HG03025 (cell line): ENCODE data around the gene MTG2.

Source experiments
- ATAC-seq: cut with Tn5 transposase; IDR thresholded peaks from one replicate; pipeline ENCODE4 v1.9.1; 2021; ENCODE audit warnings: mild to moderate bottlenecking, moderate library complexity; ENCODE audit not compliant: unreplicated experiment, low FRiP score

MTG2 gene

GRCh38 chr20:62179162-62179504 lies 3.7 kb upstream of the MTG2 start:
- no peak for ATAC-seq

- no peak for ATAC-seq
These were observed 1.0 kb upstream of the MTG2 start for GRCh38 chr20:62181808-62182207.

GRCh38 chr20:62183426-62184142 lies 756 bp downstream of the MTG2 start:
- no peak for ATAC-seq

- no peak for ATAC-seq
These were observed 3.2 kb downstream of the MTG2 start for GRCh38 chr20:62186096-62186426.

GRCh38 chr20:62186887-62187866 lies 4.3 kb downstream of the MTG2 start:
- no peak for ATAC-seq

- no peak for ATAC-seq
These were observed 8.0 kb downstream of the MTG2 start for GRCh38 chr20:62190639-62191411.

GRCh38 chr20:62191781-62192559 lies 9.1 kb downstream of the MTG2 start:
- no peak for ATAC-seq

- ATAC-seq: no peak
These were observed 9.8 kb downstream of the MTG2 start for GRCh38 chr20:62192635-62193034.

- ATAC-seq: no peak
These were observed 10.5 kb downstream of the MTG2 start for GRCh38 chr20:62193079-62194025.

- ATAC-seq: no peak
These were observed 12.2 kb downstream of the MTG2 start for GRCh38 chr20:62195075-62195405.

- ATAC-seq: no peak
These were observed 12.9 kb downstream of the MTG2 start for GRCh38 chr20:62195736-62196135.

GRCh38 chr20:62196286-62196685 lies 13.5 kb downstream of the MTG2 start:
- ATAC-seq: no peak

GRCh38 chr20:62197311-62197710 lies 14.5 kb downstream of the MTG2 start:
- no peak for ATAC-seq

GRCh38 chr20:62197801-62198200 lies 15.0 kb downstream of the MTG2 start:
- ATAC-seq: no peak

GRCh38 chr20:62198496-62198895 lies 15.7 kb downstream of the MTG2 start:
- no peak for ATAC-seq

GRCh38 chr20:62198931-62199330 lies 16.1 kb downstream of the MTG2 start:
- no peak for ATAC-seq

GRCh38 chr20:62200491-62201172 lies 17.8 kb downstream of the MTG2 start:
- ATAC-seq: no peak

- no peak for ATAC-seq
These were observed 18.6 kb downstream of the MTG2 start for GRCh38 chr20:62201173-62202082.
